ENCODE results near the gene PPM1L.
A peak's percentile ranks its signal among the peaks of the same experiment; 100 is the strongest.

The PPM1L gene

GRCh38 chr3:160810362-160811236 is 54.6 kb downstream of the PPM1L start:
- FAIRE-seq = no peak

- no peak for FAIRE-seq
Observed at GRCh38 chr3:160811237-160811548, 55.2 kb downstream of the PPM1L start.

- no peak for FAIRE-seq
Observed at GRCh38 chr3:160812304-160812703, 56.3 kb downstream of the PPM1L start.

- FAIRE-seq = no peak
Observed at GRCh38 chr3:160815280-160815679, 59.2 kb downstream of the PPM1L start.

- FAIRE-seq = no peak
Observed at GRCh38 chr3:160820022-160820421, 64.0 kb downstream of the PPM1L start.

GRCh38 chr3:160820430-160820829 is 64.4 kb downstream of the PPM1L start:
- no peak for FAIRE-seq

GRCh38 chr3:160822936-160823335 is 66.9 kb downstream of the PPM1L start:
- no peak for FAIRE-seq

- no peak for FAIRE-seq
Observed at GRCh38 chr3:160825311-160825800, 69.3 kb downstream of the PPM1L start.

GRCh38 chr3:160826408-160826807 is 70.4 kb downstream of the PPM1L start:
- FAIRE-seq = no peak

GRCh38 chr3:160826991-160827390 is 71.0 kb downstream of the PPM1L start:
- no peak for FAIRE-seq

GRCh38 chr3:160827516-160827915 is 71.5 kb downstream of the PPM1L start:
- FAIRE-seq = no peak

GRCh38 chr3:160828880-160829279 is 72.8 kb downstream of the PPM1L start:
- FAIRE-seq = no peak

- no peak for FAIRE-seq
Observed at GRCh38 chr3:160829486-160830009, 73.5 kb downstream of the PPM1L start.

GRCh38 chr3:160830796-160831195 is 74.8 kb downstream of the PPM1L start:
- no peak for FAIRE-seq

GRCh38 chr3:160831401-160831800 is 75.4 kb downstream of the PPM1L start:
- no peak for FAIRE-seq

- FAIRE-seq = peak; percentile 77
Observed at GRCh38 chr3:160837394-160837980, 81.5 kb downstream of the PPM1L start.

- FAIRE-seq = no peak
Observed at GRCh38 chr3:160840590-160840989, 84.6 kb downstream of the PPM1L start.

- FAIRE-seq = no peak
Observed at GRCh38 chr3:160841455-160841854, 85.4 kb downstream of the PPM1L start.

- no peak for FAIRE-seq
Observed at GRCh38 chr3:160842021-160843005, 86.3 kb downstream of the PPM1L start.

- no peak for FAIRE-seq
Observed at GRCh38 chr3:160851629-160852210, 95.7 kb downstream of the PPM1L start.

- no peak for FAIRE-seq
Observed at GRCh38 chr3:160852856-160853255, 96.8 kb downstream of the PPM1L start.

- FAIRE-seq = no peak
Observed at GRCh38 chr3:160856450-160856849, 100.4 kb downstream of the PPM1L start.
